ENCODE data around the gene RAD51B.

RAD51B gene

GRCh38 chr14:68708343-68708742 lies 888.8 kb downstream of the RAD51B start:
- DNase-seq (ENCODE audit: low spot score) = no peak

GRCh38 chr14:68709007-68709406 lies 889.4 kb downstream of the RAD51B start:
- no peak for DNase-seq (ENCODE audit: low spot score)

- no peak for DNase-seq (ENCODE audit: low spot score)
These were observed 891.2 kb downstream of the RAD51B start for GRCh38 chr14:68710776-68711175.

- no peak for DNase-seq (ENCODE audit: low spot score)
These were observed 892.2 kb downstream of the RAD51B start for GRCh38 chr14:68711561-68712309.

- DNase-seq (ENCODE audit: low spot score) = no peak
These were observed 893.3 kb downstream of the RAD51B start for GRCh38 chr14:68712703-68713370.

- no peak for DNase-seq (ENCODE audit: low spot score)
These were observed 894.2 kb downstream of the RAD51B start for GRCh38 chr14:68713782-68714181.

- DNase-seq (ENCODE audit: low spot score) = no peak
These were observed 895.7 kb downstream of the RAD51B start for GRCh38 chr14:68714991-68715924.

GRCh38 chr14:68716698-68717097 lies 897.1 kb downstream of the RAD51B start:
- DNase-seq (ENCODE audit: low spot score) = no peak

GRCh38 chr14:68718023-68718990 lies 898.7 kb downstream of the RAD51B start:
- DNase-seq (ENCODE audit: low spot score) = peak; percentile 64

- DNase-seq (ENCODE audit: low spot score) = no peak
These were observed 900.2 kb downstream of the RAD51B start for GRCh38 chr14:68719634-68720384.

- no peak for DNase-seq (ENCODE audit: low spot score)
These were observed 902.6 kb downstream of the RAD51B start for GRCh38 chr14:68722186-68722585.

GRCh38 chr14:68722968-68723566 lies 903.5 kb downstream of the RAD51B start:
- no peak for DNase-seq (ENCODE audit: low spot score)

- no peak for DNase-seq (ENCODE audit: low spot score)
These were observed 904.3 kb downstream of the RAD51B start for GRCh38 chr14:68723808-68724268.

GRCh38 chr14:68724914-68725313 lies 905.3 kb downstream of the RAD51B start:
- no peak for DNase-seq (ENCODE audit: low spot score)

- no peak for DNase-seq (ENCODE audit: low spot score)
These were observed 906.6 kb downstream of the RAD51B start for GRCh38 chr14:68726093-68726695.

GRCh38 chr14:68727315-68728047 lies 907.9 kb downstream of the RAD51B start:
- DNase-seq (ENCODE audit: low spot score) = no peak

- DNase-seq (ENCODE audit: low spot score) = no peak
These were observed 908.9 kb downstream of the RAD51B start for GRCh38 chr14:68728342-68729106.

- no peak for DNase-seq (ENCODE audit: low spot score)
These were observed 910.0 kb downstream of the RAD51B start for GRCh38 chr14:68729556-68729955.

Measured in RKO (cell line).